ENCODE results near the gene ROR2. TPM values are rescaled to one million over a fixed set of nuclear protein-coding genes. Genes with fewer than 3 reads are reported as not detected.

Gene ROR2
- total RNA-seq, 2 experiments from 2014 or later: not detected

DNA sequence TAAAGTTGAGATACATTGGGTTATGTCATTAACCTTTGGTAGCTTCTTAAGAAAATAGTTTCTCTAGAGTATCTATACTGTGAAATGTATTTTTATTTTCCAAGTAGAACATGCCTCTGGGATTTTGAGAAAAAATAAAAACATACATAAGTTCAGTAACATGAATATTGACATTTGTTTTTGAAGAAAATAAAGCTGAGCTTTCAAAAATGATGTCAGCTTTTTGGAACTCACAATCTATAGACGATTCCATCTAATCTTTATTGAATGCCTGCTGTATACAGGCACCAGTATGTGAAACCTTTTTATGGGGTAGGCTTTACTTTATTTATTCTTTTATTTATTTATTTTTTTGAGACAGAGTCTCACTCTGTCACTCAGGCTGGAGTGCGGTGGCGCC is 350.5 kb downstream of the ROR2 start:
- Mint-ChIP-seq H3K9me3 (no peaks in the 10 kb centered on the region), H3K27ac (no peak overlapping the region), H3K27me3 (peaks cover 40% of the 10 kb centered on the region), H3K4me1 (ENCODE audit: low read depth) (no peaks in the 10 kb centered on the region), H3K4me3 (no peak overlapping the region), H3K36me3 (ENCODE audit: low read depth) (no peaks in the 10 kb centered on the region)
- POLR2A ChIA-PET: no interaction called here
- H3K36me3 ChIP-seq (ENCODE audit: insufficient read depth, low read length): no peaks in the 10 kb centered on the region
- DNase-seq (no peak), ATAC-seq (ENCODE audit: poor library complexity) (no peak)
- peaks cover 11 to 14% of the 10 kb centered on the region in 2 experiments for H3K27me3 ChIP-seq (ENCODE audit: control insufficient read depth in 1 of 2, insufficient read depth in 2 of 2, low read length in 2 of 2)
- no peak overlapping the region for H3K27ac ChIP-seq (ENCODE audit: low read depth in 1 of 2, low read length in 2 of 2)
- H3K4me3 ChIP-seq (ENCODE audit: low read length): no peak overlapping the region
- no peaks in the 10 kb centered on the region for H3K4me1 ChIP-seq (ENCODE audit: insufficient read depth, low read length)
- intact Hi-C loops (cut with DNase I, micrococcal nuclease): no loop called here
- TF ChIP-seq, protein P1, sequence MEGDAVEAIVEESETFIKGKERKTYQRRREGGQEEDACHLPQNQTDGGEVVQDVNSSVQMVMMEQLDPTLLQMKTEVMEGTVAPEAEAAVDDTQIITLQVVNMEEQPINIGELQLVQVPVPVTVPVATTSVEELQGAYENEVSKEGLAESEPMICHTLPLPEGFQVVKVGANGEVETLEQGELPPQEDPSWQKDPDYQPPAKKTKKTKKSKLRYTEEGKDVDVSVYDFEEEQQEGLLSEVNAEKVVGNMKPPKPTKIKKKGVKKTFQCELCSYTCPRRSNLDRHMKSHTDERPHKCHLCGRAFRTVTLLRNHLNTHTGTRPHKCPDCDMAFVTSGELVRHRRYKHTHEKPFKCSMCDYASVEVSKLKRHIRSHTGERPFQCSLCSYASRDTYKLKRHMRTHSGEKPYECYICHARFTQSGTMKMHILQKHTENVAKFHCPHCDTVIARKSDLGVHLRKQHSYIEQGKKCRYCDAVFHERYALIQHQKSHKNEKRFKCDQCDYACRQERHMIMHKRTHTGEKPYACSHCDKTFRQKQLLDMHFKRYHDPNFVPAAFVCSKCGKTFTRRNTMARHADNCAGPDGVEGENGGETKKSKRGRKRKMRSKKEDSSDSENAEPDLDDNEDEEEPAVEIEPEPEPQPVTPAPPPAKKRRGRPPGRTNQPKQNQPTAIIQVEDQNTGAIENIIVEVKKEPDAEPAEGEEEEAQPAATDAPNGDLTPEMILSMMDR (IDR thresholded peaks at IDR 0.05): no peak
- CTCF ChIA-PET: no interaction called here
- H3K9me3 ChIP-seq (ENCODE audit: control insufficient read depth in 1 of 2, insufficient read depth in 1 of 2, low read length in 2 of 2): no peaks in the 10 kb centered on the region

DNA sequence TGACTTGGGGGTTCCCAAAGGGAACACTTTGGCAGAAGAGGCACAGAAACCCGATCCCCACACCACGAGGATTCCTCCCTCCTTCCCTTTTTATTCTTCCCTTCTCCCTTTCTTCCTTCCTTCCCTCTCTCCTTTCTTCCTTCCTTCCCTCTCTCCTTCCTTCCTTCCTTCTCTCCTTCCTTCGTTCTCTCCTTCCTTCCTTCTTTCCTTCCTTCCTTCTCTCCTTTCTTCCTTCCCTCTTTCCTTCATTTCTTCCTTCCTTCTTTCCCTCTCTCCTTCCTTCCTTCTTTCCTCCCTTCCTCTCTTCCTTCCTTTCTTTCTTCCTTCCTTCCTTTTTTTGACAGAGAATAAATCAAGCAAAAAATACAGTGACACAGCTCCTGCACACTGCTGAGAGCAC is 358.4 kb downstream of the ROR2 start:
- Mint-ChIP-seq H3K4me1 (ENCODE audit: low read depth) (no peaks in the 10 kb centered on the region), H3K27ac (no peak overlapping the region), H3K36me3 (ENCODE audit: low read depth) (no peaks in the 10 kb centered on the region), H3K27me3 (peaks cover 16% of the 10 kb centered on the region), H3K9me3 (no peaks in the 10 kb centered on the region), H3K4me3 (no peak overlapping the region)
- no peaks in the 10 kb centered on the region for H3K36me3 ChIP-seq (ENCODE audit: insufficient read depth, low read length)
- ATAC-seq (ENCODE audit: poor library complexity) (no peak), DNase-seq (no peak)
- H3K4me3 ChIP-seq (ENCODE audit: low read length): no peak overlapping the region
- H3K4me1 ChIP-seq (ENCODE audit: insufficient read depth, low read length): no peaks in the 10 kb centered on the region
- H3K27ac ChIP-seq (ENCODE audit: low read depth in 1 of 2, low read length in 2 of 2): no peak overlapping the region
- no peaks in the 10 kb centered on the region for H3K9me3 ChIP-seq (ENCODE audit: control insufficient read depth in 1 of 2, insufficient read depth in 1 of 2, low read length in 2 of 2)
- intact Hi-C loops (cut with DNase I, micrococcal nuclease): no loop called here
- H3K27me3 ChIP-seq (ENCODE audit: control insufficient read depth in 1 of 2, insufficient read depth in 2 of 2, low read length in 2 of 2): peaks cover 2 to 4% of the 10 kb centered on the region in 2 experiments
- POLR2A ChIA-PET: no interaction called here
- TF ChIP-seq, protein P1 (IDR thresholded peaks at IDR 0.05): no peak
- CTCF ChIA-PET: no interaction called here

DNA sequence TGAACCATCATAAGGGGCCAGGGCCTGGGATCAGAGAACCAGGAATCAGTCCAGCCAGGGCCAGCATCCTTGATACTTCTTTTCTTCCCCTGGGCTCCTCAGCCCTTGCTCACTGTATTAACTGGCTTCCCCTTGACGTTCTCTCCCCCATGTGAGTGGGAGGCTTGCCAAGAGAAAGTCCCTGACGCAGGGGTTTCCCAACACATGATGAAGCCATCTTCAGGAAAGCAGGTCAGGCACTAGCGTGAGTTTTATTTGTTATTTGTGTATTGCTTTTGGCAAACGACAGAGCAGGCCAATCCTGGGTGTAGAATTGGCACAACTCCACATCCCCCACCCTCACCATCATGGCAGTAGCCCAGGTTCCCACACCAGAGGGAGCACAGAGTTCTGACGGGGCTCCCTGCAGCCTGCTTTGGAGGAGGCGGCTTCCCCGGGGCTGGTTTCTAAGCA is 360.9 kb downstream of the ROR2 start:
- ATAC-seq (ENCODE audit: poor library complexity) (no peak), DNase-seq (no peak)
- no peak overlapping the region for H3K27ac ChIP-seq (ENCODE audit: low read depth in 1 of 2, low read length in 2 of 2)
- peaks cover 2 to 4% of the 10 kb centered on the region in 2 experiments for H3K27me3 ChIP-seq (ENCODE audit: control insufficient read depth in 1 of 2, insufficient read depth in 2 of 2, low read length in 2 of 2)
- no peaks in the 10 kb centered on the region for H3K36me3 ChIP-seq (ENCODE audit: insufficient read depth, low read length)
- H3K27me3 Mint-ChIP-seq: peaks cover 15% of the 10 kb centered on the region
- POLR2A ChIA-PET: no interaction called here
- no peaks in the 10 kb centered on the region for H3K9me3 ChIP-seq (ENCODE audit: control insufficient read depth in 1 of 2, insufficient read depth in 1 of 2, low read length in 2 of 2)
- H3K27ac Mint-ChIP-seq: no peak overlapping the region
- no peaks in the 10 kb centered on the region for H3K36me3 Mint-ChIP-seq (ENCODE audit: low read depth)
- H3K4me1 Mint-ChIP-seq (ENCODE audit: low read depth): no peaks in the 10 kb centered on the region
- H3K9me3 Mint-ChIP-seq: no peaks in the 10 kb centered on the region
- H3K4me3 Mint-ChIP-seq: no peak overlapping the region
- intact Hi-C loops (cut with DNase I, micrococcal nuclease): no loop called here
- H3K4me1 ChIP-seq (ENCODE audit: insufficient read depth, low read length): no peaks in the 10 kb centered on the region
- no peak overlapping the region for H3K4me3 ChIP-seq (ENCODE audit: low read length)
- TF ChIP-seq, protein P1 (IDR thresholded peaks at IDR 0.05): no peak
- CTCF ChIA-PET: no interaction called here

Data from CD4-positive, alpha-beta T cell (primary cell).